Activated gamma-delta T cell (primary cell): Measurements from ENCODE around the gene KCNS1.

Experiments used
- DNase-seq: peaks from one replicate; lab custom pipeline; 2025; lab: John Stamatoyannopoulos, UW

KCNS1 gene

DNA sequence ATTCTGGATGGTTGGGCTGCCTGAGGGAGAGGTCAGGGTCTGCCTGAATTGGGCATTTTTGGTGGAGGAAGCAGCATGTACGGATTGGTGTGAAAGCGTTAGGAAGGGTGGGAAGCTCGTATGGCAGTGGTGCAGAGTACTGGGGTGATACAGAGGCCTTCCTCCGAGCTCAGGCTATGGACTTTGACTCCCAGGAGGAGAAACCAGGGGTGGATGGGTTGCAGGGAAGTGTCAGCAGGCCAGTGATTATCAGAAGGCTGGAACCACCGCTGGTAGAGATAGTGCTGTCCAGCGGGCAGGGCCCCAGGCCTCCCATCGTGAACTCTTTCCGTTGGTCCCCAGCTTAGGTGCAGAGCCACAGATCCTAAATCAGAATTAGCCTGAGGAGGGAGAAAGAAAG, 8.7 kb upstream of the KCNS1 start:
- DNase-seq = no peak

DNA sequence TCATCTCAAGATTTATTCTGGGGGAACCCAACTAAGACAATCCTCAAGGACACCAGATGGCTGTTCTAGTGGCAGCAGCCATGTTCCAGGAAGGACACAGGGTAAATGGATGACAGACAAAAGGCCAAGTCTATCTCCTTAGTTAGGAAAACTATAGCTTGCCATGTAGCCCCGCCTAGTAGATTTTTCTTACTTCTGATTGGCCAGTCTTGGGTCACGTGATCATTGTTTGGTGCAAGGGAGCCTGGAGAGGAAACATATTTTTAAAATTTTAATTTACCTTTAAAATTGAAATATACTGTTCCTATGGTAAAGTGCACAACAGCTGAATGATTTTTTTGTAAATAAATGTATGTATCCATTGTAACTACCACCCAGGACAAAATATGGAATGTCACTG, 4.4 kb upstream of the KCNS1 start:
- no peak for DNase-seq

DNA sequence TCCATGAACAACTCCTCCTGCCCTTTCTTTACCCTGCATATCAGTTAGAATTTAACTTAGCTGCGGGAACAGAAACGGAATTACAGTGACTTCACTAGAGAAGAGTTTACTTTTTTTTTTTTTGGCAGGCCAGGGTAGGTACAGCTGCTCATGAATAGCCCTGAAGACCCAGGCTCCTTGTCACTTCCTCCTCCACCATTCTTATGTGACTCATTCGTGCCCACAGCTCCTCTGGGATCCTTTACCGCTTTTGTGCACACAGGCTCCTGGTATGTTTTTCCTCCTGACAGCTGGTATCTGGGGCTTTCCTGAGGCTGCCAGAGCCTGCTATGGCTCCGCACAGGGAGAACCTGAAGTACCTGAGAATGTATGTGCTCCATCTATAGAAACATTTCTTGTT, 3.9 kb upstream of the KCNS1 start:
- no peak for DNase-seq

DNA sequence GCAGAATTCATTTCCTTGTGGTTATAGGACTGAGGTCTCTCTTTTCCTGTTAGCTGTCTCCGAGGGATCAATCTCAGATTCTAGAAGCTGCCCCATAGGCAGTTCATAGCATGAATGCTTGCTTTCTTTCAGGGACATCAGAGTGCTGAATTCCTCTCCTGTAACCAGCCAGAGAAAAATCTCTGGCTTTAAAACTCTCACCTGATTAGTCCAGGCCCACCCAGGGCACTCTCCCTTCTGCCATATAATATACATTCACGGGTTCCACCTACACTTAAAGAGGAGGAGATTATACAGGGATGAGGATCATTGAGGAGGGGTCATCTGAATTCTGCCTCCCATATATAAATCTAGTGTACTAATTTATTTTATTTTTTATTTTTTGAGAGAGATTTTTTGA, 2.1 kb upstream of the KCNS1 start:
- no peak for DNase-seq

DNA sequence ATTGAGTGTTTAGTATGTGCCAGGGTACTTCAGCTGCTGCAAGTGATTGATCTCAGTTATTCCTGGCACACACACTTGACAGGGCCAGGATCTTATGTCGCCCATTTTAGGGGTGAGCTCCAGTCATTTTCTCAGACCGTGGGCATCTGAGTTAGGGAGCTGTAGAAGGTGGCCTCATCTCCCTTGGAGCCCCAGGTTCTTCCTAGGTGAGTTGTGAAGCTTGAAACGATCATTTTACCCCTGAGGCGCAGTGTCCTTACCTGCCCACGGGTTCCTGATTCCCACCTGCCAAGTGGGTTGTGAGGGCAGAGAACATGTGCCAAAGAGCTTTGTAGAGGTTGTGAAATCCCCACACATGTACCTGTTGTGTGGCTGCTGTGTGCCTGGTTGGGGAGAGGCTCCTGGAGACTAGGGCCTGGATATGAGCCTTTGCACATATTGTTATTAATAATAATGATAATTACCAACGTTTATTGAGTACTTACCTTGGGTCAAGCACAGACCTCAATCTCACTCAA, 465 bp upstream of the KCNS1 start:
- no peak for DNase-seq

DNA sequence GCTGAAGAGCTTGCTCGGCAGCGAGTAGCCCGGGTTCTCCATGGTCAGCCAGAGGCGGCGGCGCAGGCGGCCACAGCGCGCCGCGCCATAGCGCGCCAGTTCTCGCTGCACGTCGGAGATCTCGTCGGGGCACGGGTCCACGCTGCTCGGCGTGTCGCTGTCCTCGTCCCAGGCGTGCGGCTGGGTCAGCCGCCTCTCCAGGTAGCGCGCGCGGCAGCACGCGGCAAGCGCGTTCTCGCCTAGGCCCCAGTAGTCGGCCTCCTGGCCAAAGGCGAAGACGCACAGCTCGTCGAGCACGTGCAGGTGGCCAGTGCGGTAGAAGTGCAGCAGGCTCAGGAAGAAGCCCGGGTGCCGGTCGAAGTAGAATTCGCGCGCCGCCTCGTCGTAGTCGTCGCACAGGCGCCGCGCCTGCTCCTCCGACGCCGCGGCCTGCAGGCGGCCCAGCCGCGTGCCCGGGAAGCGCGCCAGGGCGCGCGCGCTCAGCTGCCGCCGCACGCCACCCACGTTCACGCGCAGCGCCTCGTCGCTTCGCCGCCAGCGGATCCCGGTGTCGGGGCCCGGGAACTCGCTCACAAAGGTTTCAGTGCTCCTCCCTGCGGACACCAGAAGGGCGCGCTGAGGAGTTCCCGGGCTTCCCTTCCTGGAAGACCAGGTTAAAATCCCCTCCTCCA, 2.7 kb downstream of the KCNS1 start:
- DNase-seq = no peak

DNA sequence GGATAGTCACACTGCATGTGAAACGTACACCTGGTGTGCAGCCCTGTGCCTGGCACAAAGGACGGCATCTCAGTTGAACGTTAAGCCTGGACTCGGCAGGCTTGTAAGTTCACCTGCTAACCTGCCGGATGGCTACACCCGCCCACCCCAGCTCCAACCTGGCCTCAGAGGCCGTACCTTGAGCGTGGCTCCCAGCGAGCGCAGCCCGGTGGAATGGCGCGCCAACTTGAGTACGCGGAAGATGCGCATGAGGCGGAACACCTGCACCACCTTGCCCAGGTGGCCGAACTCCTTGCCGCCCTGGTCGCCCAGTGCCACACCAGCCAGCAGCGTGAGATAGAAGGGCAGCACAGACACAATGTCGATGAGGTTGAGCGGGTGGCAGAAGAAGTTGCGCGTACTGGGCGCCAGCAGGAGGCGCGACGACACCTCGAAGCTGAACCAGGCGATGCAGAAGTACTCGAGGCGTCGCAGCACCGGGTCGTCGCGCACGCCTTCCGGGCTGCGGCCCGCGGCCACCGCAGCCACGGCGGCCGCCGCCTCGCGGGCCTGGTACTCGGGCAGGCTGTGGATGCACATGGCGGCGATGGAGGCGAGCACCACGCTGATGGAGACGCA, 3.3 kb downstream of the KCNS1 start:
- no peak for DNase-seq

DNA sequence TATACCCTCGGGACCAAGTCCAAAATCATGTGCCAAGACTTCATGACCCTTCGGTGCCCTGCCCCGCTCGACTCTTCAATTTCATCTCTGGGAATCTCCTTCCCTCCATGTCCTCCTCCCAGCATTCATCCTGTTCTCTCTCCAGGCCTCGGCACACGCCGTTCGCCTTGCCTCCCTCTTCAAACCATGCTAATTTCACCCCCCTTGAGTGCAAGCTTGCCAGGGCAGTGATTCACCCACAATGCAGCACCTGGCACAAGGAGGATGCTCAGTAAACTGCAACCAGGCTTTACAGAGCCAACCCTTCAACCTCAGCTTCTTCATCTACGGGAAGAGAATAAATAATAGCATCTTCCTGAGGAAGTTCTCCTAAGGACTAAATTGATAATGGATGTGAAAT, 4.1 kb downstream of the KCNS1 start:
- DNase-seq = no peak

DNA sequence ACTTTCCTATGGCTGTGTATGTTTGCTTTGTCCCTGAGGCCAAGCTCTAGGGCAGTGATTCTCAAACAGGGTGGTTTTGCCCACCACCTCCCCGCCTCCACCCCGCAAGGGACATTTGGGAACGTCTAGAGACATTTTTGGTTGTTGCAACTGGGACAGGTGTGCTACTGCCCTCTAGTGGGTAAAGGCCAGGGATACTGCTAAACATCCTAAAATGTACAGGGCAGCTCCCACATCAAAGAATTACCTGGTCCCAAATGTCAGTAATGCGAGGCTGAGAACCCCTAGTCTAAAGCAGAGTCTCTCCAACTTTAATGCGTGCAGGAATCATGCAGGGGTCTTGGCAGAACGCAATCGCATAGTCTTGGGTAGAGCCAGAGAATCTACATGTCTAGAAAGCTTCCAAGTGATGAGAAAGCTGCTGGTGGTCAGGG, 5.1 kb downstream of the KCNS1 start:
- no peak for DNase-seq

DNA sequence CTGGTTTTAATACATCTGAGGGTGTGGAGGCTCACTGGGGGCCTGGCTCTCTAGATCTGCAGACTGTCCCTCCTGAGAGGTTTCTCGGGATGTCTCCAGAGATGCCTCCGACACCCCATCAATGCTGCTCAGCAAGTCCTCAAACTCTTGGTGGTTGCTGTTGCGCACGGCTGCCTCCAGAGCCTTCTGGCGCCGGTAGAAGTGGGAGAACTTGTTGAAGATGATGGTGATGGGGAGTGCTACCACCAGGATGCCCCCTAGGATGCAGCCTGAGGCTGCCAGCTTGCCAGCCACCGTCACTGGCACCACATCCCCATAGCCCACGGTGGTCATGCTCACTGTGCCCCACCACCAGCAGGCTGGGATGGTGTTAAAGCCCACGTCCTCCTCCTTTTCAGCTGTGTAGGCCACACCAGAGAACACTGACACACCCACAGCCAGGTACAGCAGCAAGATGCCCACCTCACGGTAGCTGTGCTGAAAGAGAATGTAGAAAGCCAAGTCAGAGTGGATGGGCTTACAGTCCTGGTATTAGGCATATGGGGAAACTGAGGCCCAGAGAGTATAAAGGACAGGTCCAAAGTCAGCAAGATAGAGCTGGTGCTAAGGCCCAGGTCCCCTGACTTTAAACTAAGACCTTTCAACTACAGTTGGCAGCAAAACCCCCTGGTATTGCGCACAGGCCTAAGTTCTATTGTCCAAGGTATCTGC, 5.9 kb downstream of the KCNS1 start:
- DNase-seq = no peak

DNA sequence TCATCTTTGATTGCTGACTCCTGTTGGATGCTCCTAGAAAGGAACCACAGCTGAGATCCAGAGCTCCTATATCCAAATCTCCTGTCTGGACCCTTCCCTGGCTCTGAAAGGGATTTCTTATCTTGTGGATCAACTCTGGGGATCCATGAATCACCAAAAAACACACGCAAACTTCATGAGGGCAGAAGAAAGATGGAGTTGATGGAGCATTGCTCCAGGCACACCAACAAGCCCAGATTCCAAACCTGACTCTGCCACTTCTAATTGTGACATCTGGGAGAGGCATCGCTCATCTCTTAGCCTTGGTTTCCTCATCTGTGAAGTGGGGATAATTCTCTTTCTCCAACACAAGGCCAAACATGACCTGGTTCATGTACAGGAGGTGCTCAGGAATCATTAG, 6.7 kb downstream of the KCNS1 start:
- DNase-seq = no peak

DNA sequence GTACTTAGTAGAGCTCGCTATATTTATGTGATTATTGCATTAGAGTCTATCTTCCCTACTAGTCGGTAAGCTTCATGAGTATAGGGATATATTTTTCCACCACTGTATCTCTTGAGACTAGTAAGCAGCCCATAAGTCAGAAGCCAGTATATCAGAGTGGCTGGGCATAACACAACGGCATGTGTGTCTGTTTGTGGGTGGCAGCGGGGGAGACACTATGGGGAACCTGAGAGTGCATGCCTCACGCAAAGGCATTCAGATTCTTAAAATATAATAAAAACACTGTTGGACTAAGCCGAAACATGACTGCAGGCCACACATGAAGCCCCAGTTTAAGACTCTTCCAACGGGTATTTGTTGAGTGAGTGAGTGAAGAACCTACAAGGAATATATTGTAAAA, 8.0 kb downstream of the KCNS1 start:
- no peak for DNase-seq

DNA sequence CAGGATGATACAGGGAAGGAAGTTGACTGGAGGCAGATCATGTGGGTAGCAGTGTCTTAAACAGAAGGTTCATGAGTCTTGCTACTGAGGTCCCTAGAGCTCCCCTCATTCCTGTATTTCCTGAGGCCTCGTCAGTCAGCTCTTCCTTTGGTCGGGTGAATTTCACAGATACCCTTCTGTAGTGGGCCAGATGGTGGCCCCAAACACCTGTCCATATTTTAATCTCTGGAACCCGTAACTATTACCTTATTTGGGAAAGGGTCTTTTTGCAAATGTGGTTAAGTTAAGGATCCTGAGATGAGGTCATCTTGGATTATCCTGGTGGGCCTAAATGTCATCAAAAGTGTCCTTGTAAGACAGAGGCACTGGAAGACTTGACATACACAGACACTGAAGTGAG, 9.6 kb downstream of the KCNS1 start:
- DNase-seq = no peak

DNA sequence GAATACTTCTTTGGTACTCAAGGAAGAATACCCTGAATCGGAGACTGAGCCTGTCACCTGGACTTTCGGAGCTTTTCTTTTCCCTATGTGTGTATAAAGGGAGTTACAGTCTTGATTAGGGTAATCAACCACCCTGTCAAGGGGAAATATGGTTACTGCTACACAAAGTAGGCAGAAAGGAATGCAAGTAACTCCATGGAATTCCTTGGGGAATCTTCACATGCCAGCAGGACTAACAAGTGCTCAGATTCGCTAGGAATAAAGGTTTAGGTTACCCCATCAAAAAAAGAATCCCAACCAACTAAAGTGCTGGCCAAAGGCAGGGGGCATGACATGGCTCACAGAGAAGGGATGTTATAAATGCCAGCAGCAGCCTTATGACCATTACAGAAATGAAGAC, 10.4 kb downstream of the KCNS1 start:
- no peak for DNase-seq

DNA sequence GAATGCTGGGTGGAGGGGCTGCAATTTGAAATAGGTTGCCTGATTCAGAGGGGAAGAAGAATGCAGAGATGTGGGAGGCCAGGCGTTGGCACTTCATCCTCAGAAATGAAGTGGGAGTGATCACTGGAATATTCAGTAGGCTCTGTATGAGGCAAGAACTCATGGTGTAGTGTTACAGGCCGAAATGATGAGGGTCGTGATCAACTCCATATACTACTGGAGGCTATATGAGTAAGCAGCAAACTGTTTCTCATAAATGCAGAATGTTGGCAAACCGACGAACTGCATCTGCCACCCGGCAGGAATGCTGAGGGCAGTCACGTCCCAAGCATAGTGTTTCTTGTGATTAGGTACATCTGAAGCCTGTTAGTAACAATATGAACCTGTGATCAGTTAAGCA, 12.7 kb downstream of the KCNS1 start:
- no peak for DNase-seq

DNA sequence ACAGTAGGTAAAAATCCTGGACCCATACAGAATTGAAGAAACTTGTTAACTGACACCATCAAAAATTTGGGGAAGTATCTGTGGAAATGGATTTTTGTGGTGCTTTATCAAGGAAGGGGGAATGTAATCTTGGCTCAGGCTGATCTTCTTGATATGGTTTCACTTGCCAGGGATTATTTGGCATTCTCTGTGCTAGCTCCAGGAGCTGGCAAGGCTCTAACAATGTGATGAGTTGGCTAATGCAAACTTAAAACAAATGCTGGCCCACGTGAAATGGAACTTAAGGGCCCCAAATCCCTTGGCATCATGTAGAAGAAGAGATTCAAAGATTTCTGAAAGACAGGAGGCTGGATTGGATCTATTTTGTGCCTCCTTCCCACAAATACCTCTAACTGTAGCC, 13.1 kb downstream of the KCNS1 start:
- no peak for DNase-seq

DNA sequence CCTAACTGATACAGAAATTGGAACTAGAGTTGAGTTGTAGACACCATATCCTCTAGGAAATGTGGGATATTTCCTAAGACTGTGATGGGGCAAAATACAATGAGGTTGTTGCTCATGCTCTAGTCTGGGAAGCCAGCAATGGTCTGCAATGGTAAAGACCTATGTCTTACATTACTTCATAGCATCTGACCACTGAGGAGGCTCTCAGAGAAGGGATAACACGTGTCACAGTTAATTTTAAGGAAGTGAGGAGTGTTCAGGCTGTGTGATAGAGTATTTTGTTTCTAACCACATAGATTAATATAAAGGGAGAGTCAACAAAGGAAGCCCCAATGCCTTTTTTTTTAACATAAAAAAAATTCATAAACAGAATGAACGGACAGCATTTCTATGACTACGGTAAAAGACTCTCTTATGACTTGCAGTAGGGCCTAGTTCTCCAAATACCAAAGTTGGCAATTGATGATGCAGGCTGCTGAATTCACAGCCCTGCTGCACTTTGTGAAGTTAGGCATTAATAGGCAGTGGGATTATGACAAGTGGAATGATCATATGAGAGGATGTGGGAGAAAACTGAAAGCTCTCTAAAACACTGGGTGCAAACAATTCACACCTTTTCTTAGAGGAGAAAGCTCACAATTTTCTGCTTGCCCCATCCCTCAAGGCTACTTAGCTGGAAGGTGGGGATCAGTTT, 13.7 kb downstream of the KCNS1 start:
- DNase-seq = no peak

DNA sequence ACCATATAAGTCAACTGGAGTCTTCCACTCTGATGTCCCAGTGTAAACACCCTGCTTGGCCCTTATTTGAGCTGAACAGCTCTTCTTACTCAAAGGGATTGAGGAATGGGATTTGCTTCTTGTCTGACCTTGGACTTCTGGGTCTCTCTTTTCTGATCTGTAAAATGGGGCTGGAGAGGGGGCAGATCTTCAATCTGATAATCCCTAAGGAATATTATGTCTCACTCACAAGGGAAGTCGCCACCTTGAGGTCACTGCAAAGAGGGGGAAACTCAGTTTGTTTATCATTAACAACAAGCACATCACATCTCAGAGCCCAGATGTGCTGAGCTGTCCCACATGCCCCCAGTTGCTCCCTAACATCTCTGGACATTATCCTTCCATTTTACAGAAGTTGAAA, 15.1 kb downstream of the KCNS1 start:
- no peak for DNase-seq

DNA sequence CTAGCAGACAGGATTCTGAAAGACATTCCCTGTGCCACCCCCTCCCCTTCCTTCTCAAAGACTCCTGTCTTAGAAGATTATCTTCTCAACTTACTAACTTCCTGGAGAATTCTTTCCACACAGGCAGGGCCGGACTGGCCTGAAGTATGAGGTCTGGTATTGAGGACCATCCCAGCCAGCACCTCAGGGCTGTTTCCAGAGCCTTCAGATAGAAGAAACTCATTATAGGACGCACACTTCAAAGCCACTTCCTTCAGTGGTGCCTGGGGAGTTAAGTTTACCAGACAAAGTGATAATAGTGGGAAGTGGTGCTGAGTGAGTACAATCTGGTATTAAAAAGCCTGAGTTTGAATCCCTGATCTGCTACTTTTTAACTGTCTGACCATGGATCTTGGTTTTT, 15.6 kb downstream of the KCNS1 start:
- DNase-seq = no peak

DNA sequence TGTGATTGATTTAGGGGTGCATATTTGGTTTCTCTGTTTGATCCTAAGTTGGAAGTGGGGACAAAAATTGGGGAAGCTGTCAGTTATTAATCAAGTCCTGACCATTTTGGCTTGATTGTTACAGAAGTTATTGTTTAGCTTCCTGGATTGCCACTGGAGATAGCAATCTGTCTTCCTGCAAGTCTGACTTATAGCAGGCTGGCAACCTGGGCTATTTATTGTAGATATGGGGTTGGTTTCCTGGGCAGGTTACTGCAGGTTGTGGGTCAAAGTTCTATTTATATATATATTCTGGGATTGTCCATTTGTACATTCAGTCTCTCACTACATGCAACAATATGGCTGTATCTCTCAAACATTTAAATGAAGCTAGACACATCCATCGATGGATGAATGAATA, 17.8 kb downstream of the KCNS1 start:
- DNase-seq = no peak

DNA sequence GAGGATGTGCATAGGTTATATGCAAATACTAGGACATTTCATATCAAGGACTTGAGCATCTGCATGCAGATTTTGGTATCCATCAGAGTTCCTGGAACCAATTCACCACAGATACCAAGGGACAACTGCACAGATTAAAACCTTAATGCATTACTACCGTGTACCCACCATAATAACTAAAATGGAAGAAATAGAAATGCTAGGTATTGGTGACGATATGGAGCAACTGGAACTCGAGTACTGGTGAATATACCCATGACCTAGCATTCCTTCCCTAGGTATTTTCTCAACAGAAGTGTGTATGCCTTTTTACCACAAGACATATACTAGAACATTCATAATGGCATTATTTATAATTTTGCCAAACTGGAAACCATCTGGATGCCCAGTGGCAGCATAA, 18.5 kb downstream of the KCNS1 start:
- DNase-seq = no peak

DNA sequence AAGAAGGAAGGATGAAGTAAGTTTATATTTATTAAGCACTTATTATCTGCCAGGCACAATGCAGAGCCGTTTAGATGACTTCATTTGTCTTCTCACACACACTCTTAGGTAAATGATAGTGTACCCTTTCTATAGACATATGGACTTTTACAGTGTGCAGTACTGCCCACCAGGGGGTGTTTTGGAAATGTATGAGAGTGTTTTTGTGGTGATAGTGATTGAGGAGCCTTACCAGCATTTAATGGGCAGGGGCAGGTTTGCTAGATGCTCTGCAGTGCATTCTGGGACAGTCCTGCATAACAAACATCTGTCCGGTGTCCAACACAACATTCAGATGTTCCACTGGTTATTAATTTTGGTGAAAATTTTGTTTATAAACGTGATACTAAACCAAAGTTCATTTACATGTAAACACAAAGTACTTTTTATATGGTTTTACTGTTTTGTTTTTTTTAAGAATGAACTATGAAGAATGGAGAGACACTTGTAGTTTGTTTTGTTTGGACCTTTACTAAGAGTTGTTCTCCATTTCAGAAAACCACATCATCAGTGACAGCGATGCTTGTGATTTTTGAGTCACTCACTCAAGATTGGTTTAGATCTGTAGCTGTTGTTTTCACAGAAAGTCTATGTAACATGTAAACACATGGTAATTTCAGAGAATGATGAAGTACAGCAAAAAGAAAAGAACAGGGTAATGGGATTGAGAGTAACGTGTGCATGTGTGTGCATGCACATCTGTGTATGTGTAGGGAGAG, 19.9 kb downstream of the KCNS1 start:
- no peak for DNase-seq
